ENCODE measurements around the gene ZNF182. TPM values are rescaled to one million over a fixed set of nuclear protein-coding genes. Genes with fewer than 3 reads are reported as not detected.
"Not testable (repeated sequence)": the region's sequence is repeated elsewhere in the genome, so short reads cannot be mapped to it uniquely, and the experiment has no call there.

ZNF182 gene
- polyA plus RNA-seq, 1 experiment, result 3.6 TPM

DNA sequence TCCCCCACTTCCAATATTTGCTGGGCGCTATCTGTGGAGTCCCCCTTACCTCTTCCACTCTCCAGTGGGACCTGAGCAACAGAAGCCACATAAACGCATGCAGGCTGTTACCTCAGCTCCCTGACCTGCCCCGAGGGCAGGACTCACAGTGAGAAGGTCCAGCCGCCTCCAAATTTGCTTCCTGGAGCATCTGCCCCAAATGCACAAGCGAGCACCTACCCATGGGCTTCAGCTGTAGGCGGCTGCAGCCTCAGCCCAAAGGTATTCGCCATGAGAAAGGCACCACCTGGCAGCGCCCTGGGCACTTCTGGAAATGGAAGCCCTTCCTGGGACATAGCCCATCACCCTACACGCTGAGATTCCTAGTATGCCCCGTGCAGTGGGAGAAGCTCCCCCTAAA, 26.4 kb upstream of the ZNF182 start:
- ChIA-PET CTCF (interaction anchor here (0.7 kb wide), 1 partner anchor 464 kb away, joined by 3 read pairs; no protein-coding TSS in a partner anchor), POLR2A (interaction anchor here (0.7 kb wide), 1 partner anchor 123 kb away, joined by 7 read pairs; no protein-coding TSS in a partner anchor)
- Histone ChIP-seq H3K27me3 (ENCODE audit: control insufficient read depth, insufficient read depth, low read length) (no peaks in the 10 kb centered on the region), H3K27ac (ENCODE audit: low read depth, low read length) (no peak overlapping the region), H3K9me3 (ENCODE audit: control insufficient read depth, insufficient read depth, low read length) (no peaks in the 10 kb centered on the region), H3K4me3 (ENCODE audit: low read depth, low read length) (no peak overlapping the region)
- no peak for DNase-seq (ENCODE audit: low read depth, low spot score)
- no peak for TF ChIP-seq CTCF (IDR thresholded peaks at IDR 0.05; ENCODE audit: low read depth, low read length)

DNA sequence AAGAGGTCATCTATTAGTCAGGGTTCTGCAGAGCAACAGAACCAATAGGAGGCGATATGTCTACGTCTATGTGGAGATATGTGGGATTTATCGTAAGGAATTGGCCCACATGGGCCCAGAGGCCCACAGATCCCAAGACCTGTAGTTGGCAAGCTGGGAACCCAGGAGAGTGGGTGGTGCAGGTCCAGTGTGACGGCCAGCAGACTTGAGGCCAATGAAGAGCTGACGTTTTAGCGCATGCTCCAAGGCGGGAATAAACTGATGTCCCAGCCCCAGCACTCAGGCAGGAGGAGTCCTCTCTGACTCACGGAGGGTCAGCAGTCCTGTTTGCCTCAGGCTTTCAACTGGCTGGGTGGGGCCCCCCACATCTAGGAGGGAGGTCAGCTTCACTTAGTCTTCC, 24.3 kb upstream of the ZNF182 start:
- ChIA-PET CTCF (interaction anchor here (0.5 to 2.9 kb wide), 3 partner anchors 174 to 398 kb away, joined by 3 to 26 read pairs (median 15); partner anchors contain the start of gene CFP), POLR2A (no interaction called here)
- no peaks in the 10 kb centered on the region for H3K27me3 ChIP-seq (ENCODE audit: control insufficient read depth, insufficient read depth, low read length)
- no peak for DNase-seq (ENCODE audit: low read depth, low spot score)
- no peaks in the 10 kb centered on the region for H3K9me3 ChIP-seq (ENCODE audit: control insufficient read depth, insufficient read depth, low read length)
- H3K4me3 ChIP-seq (ENCODE audit: low read depth, low read length), result no peak overlapping the region
- H3K27ac ChIP-seq (ENCODE audit: low read depth, low read length), result no peak overlapping the region
- no peak for TF ChIP-seq CTCF (IDR thresholded peaks at IDR 0.05; ENCODE audit: low read depth, low read length)

DNA sequence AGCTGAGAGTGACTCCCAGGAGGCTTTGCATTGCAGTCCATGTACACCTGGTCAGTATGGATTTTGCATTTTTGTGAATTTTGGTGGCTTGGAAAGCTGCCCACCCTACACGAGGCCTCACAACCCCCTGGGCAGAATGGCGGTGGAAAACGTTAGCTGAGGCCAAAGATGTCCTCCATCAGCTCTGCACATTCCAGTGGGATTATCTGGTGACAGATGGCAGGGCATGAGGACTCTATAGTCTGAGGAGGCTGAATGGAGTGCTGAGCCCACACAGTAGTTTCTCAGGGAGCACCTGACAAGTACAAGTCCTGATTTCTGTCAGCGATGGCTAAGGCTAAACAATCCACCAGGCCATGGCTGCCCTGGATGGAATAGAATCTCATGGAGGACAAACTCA, 23.8 kb upstream of the ZNF182 start:
- H3K4me3 ChIP-seq (ENCODE audit: low read depth, low read length); DNase-seq (ENCODE audit: low read depth, low spot score); H3K9me3 ChIP-seq (ENCODE audit: control insufficient read depth, insufficient read depth, low read length); H3K27me3 ChIP-seq (ENCODE audit: control insufficient read depth, insufficient read depth, low read length); H3K27ac ChIP-seq (ENCODE audit: low read depth, low read length): not testable (repeated sequence)
- ChIA-PET POLR2A (interaction anchor here (0.6 to 0.7 kb wide), 2 partner anchors 10 to 494 kb away, joined by 3 read pairs; partner anchors contain the start of gene EBP), CTCF (interaction anchor here (0.5 to 2.9 kb wide), 13 partner anchors 13 to 487 kb away, joined by 3 to 26 read pairs (median 3); partner anchors contain the start of gene CFP)

- Histone ChIP-seq H3K27me3 (ENCODE audit: control insufficient read depth, insufficient read depth, low read length) (no peaks in the 10 kb centered on the region), H3K27ac (ENCODE audit: low read depth, low read length) (no peak overlapping the region), H3K4me3 (ENCODE audit: low read depth, low read length) (no peak overlapping the region), H3K9me3 (ENCODE audit: control insufficient read depth, insufficient read depth, low read length) (no peaks in the 10 kb centered on the region)
- ChIA-PET POLR2A (no interaction called here), CTCF (interaction anchor here (2.9 kb wide), 1 partner anchor 171 kb away, joined by 26 read pairs; no protein-coding TSS in a partner anchor)
- peak; percentile 66 for TF ChIP-seq CTCF (IDR thresholded peaks at IDR 0.05; ENCODE audit: low read depth, low read length)
- DNase-seq (ENCODE audit: low read depth, low spot score), result peak; percentile 20
These were observed 21.8 kb upstream of the ZNF182 start for GRCh38 chrX:48025561-48025960.

GRCh38 chrX:48022738-48023137, 18.9 kb upstream of the ZNF182 start:
- Histone ChIP-seq H3K4me3 (ENCODE audit: low read depth, low read length) (no peak overlapping the region), H3K9me3 (ENCODE audit: control insufficient read depth, insufficient read depth, low read length) (no peaks in the 10 kb centered on the region), H3K27me3 (ENCODE audit: control insufficient read depth, insufficient read depth, low read length) (no peaks in the 10 kb centered on the region), H3K27ac (ENCODE audit: low read depth, low read length) (no peak overlapping the region)
- DNase-seq (ENCODE audit: low read depth, low spot score), result no peak
- POLR2A ChIA-PET, result no interaction called here
- CTCF ChIA-PET, result no interaction called here
- no peak for TF ChIP-seq CTCF (IDR thresholded peaks at IDR 0.05; ENCODE audit: low read depth, low read length)

All from AG04450 (cell line).